GM12878 (cell line): ENCODE data around the gene TIRAP. TPM values are rescaled to one million over a fixed set of nuclear protein-coding genes. Genes with fewer than 3 reads are reported as not detected.

Experiments
- BACH1 ChIP-seq: fragments of 450-650 bp; IDR thresholded peaks from 2 replicates; pipeline ENCODE4 v1.6.1; 2017; ENCODE audit warnings: mild to moderate bottlenecking, borderline replicate concordance
- BHLHE40 ChIP-seq, 2 experiments: fragments of 450-650 bp in 1 of 2; IDR thresholded peaks; 2 replicates each; pipeline ENCODE4 v1.6.1; 2011 to 2017; ENCODE audit warnings: low read depth in 2 of 2, borderline replicate concordance in 1 of 2, improper control_type of control experiment in 1 of 2, low read length in 1 of 2, mild to moderate bottlenecking in 1 of 2
- CHD1 ChIP-seq: IDR thresholded peaks from 2 replicates; pipeline ENCODE4 v1.6.1; 2012; ENCODE audit warnings: low read depth, low read length, improper control_type of control experiment
- ESRRA ChIP-seq: IDR thresholded peaks from 2 replicates; pipeline ENCODE4 v1.6.1; 2012; ENCODE audit warnings: mild to moderate bottlenecking, low read length, improper control_type of control experiment
- GABPA ChIP-seq: IDR thresholded peaks from 2 replicates; pipeline ENCODE4 v1.6.1; 2014; ENCODE audit warnings: antibody characterized with exemption, low read depth, mild to moderate bottlenecking, inconsistent platforms
- HCFC1 ChIP-seq: fragments of 150-350 bp; IDR thresholded peaks from 2 replicates; pipeline ENCODE4 v1.6.1; 2014; ENCODE audit warnings: low read length
- MAX ChIP-seq: IDR thresholded peaks from 2 replicates; pipeline ENCODE4 v1.6.1; 2012; ENCODE audit warnings: low read depth, low read length, improper control_type of control experiment
- MYB ChIP-seq: fragments of 150-350 bp; IDR thresholded peaks from 2 replicates; pipeline ENCODE4 v1.6.1; 2014; ENCODE audit warnings: mild to moderate bottlenecking, low read depth, low read length, borderline replicate concordance
- NBN ChIP-seq: fragments of 450-650 bp; IDR thresholded peaks from 2 replicates; pipeline ENCODE4 v1.6.1; 2016
- NFYA ChIP-seq: IDR thresholded peaks from 2 replicates; pipeline ENCODE4 v1.6.1; 2011; ENCODE audit warnings: low read depth, mild to moderate bottlenecking, low read length, improper control_type of control experiment, borderline replicate concordance
- PAX5 ChIP-seq: IDR thresholded peaks from 2 replicates; pipeline ENCODE4 v1.6.1; 2011; ENCODE audit warnings: low read depth, low read length, borderline replicate concordance
- PAX8 ChIP-seq: fragments of 450-650 bp; IDR thresholded peaks from 2 replicates; pipeline ENCODE4 v1.6.1; 2017; ENCODE audit warnings: mild to moderate bottlenecking, moderate library complexity
- RELA ChIP-seq: fragments of 450-650 bp; IDR thresholded peaks from 2 replicates; pipeline ENCODE4 v1.8.0; 2014; ENCODE audit warnings: borderline replicate concordance; ENCODE audit not compliant: partially characterized antibody
- RUNX3 ChIP-seq: IDR thresholded peaks from 2 replicates; pipeline ENCODE4 v1.6.1; 2012; ENCODE audit warnings: low read length, inconsistent platforms
- SMAD5 ChIP-seq: IDR thresholded peaks from 2 replicates; pipeline ENCODE4 v1.6.1; 2016; ENCODE audit warnings: antibody characterized with exemption, low read depth
- SPI1 ChIP-seq: IDR thresholded peaks from 2 replicates; pipeline ENCODE4 v1.6.1; 2011; ENCODE audit warnings: low read depth, mild to moderate bottlenecking, low read length, moderate library complexity, borderline replicate concordance; ENCODE audit not compliant: insufficient read depth
- SRF ChIP-seq, 2 experiments: IDR thresholded peaks; 2 replicates each; pipeline ENCODE4 v1.6.1; 2011; ENCODE audit warnings: low read depth in 2 of 2, low read length in 2 of 2, mild to moderate bottlenecking in 1 of 2, moderate library complexity in 1 of 2
- YY1 ChIP-seq: IDR thresholded peaks from 2 replicates; pipeline ENCODE4 v1.6.1; 2011; ENCODE audit warnings: low read depth, mild to moderate bottlenecking, low read length
- ZBED1 ChIP-seq: IDR thresholded peaks from 2 replicates; pipeline ENCODE4 v1.6.1; 2016; ENCODE audit warnings: borderline replicate concordance
- ZBTB4 ChIP-seq: fragments of 450-650 bp; formaldehyde crosslinking; IDR thresholded peaks from 2 replicates; pipeline ENCODE4 v1.4.0; 2022; ENCODE audit warnings: mild to moderate bottlenecking, moderate library complexity
- polyA plus RNA-seq, 11 experiments: library from polyadenylated mRNA; depleted of rRNA in 4 of 11; unstranded in 6 of 11; stranded (reverse) in 5 of 11; fragments of >200 nt; fragmentation: Nextera tagmentation in 4 of 11; fragmentation: Illumina TruSeq in 1 of 11; extraction: Ambion mirVana in 4 of 11; extraction: Trizol in 1 of 11; gene quantifications; 1 replicate in 1 of 11; 2 replicates in 10 of 11; pipeline versions ENCODE4 v1.2.1 to v1.2.3, GENCODE V29; 2011 to 2016; ENCODE audit warnings: inconsistent platforms in 2 of 11, missing spikeins in 2 of 11, low read depth in 1 of 11
- total RNA-seq, 4 experiments: library from RNA; depleted of rRNA in 3 of 4; stranded (reverse); fragments of >200 nt in 3 of 4; fragmentation: Illumina TruSeq in 1 of 4; extraction: Trizol in 1 of 4; gene quantifications; 2 replicates each; pipeline versions ENCODE4 v1.2.1 to v1.2.3, GENCODE V29; 2013 to 2021
- TF ChIP-seq, protein P1 (sequence below): IDR thresholded peaks from 2 replicates; pipeline ENCODE4 v1.6.1; 2011; ENCODE audit warnings: low read depth, low read length, improper control_type of control experiment, borderline replicate concordance
- TF ChIP-seq, protein P2 (sequence below): IDR thresholded peaks from 2 replicates; pipeline ENCODE4 v1.6.1; 2011; ENCODE audit warnings: borderline replicate concordance, low read depth, mild to moderate bottlenecking, moderate library complexity, low read length; ENCODE audit not compliant: insufficient read depth, poor library complexity, severe bottlenecking
- TF ChIP-seq, protein P3 (sequence below): IDR thresholded peaks from 2 replicates; pipeline ENCODE4 v1.6.1; 2011; ENCODE audit warnings: low read depth, mild to moderate bottlenecking, low read length, moderate library complexity, borderline replicate concordance; ENCODE audit errors: extremely low read depth

The TIRAP gene
- total and polyA plus RNA-seq, 10 of the 15 experiments (the other 5 are each of a cell fraction or from before 2014, with no cell fraction given): 0.76 to 9.9 (median 4.7) TPM

- TF ChIP-seq SMAD5: no peak
- peak; percentile 7 to 60; a peak in 2 of 4 replicates for TF ChIP-seq BHLHE40 (IDR thresholded peaks at IDR 0.05; ENCODE audit: borderline replicate concordance in 1 of 2, low read depth in 2 of 2, low read length in 1 of 2)
- no peak; the same call in none of the 2 replicates for TF ChIP-seq BACH1
- no peak for TF ChIP-seq ZBED1
- no peak; the same call in 1 of the 2 replicates for TF ChIP-seq NBN
- TF ChIP-seq, protein P1, sequence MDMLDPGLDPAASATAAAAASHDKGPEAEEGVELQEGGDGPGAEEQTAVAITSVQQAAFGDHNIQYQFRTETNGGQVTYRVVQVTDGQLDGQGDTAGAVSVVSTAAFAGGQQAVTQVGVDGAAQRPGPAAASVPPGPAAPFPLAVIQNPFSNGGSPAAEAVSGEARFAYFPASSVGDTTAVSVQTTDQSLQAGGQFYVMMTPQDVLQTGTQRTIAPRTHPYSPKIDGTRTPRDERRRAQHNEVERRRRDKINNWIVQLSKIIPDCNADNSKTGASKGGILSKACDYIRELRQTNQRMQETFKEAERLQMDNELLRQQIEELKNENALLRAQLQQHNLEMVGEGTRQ: no peak
- no peak for TF ChIP-seq RELA
- TF ChIP-seq CHD1: no peak
- no peak for TF ChIP-seq PAX5
- no peak for TF ChIP-seq HCFC1
- TF ChIP-seq, protein P2, sequence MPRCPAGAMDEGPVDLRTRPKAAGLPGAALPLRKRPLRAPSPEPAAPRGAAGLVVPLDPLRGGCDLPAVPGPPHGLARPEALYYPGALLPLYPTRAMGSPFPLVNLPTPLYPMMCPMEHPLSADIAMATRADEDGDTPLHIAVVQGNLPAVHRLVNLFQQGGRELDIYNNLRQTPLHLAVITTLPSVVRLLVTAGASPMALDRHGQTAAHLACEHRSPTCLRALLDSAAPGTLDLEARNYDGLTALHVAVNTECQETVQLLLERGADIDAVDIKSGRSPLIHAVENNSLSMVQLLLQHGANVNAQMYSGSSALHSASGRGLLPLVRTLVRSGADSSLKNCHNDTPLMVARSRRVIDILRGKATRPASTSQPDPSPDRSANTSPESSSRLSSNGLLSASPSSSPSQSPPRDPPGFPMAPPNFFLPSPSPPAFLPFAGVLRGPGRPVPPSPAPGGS: no peak
- no peak for TF ChIP-seq ZBTB4 (CRISPR knock-in tag)
- no peak for TF ChIP-seq YY1
- no peak for TF ChIP-seq PAX8
- TF ChIP-seq, protein P3, sequence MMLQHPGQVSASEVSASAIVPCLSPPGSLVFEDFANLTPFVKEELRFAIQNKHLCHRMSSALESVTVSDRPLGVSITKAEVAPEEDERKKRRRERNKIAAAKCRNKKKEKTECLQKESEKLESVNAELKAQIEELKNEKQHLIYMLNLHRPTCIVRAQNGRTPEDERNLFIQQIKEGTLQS: no peak
- no peak for TF ChIP-seq ESRRA
- TF ChIP-seq SPI1: 0 out of 2 replicates have a peak, but pooled peaks have one; percentile 1
- no peak for TF ChIP-seq MAX
- TF ChIP-seq RUNX3: no peak; the same call in 1 of the 2 replicates
- TF ChIP-seq GABPA: peak; percentile 53; the same call in 1 of the 2 replicates
- TF ChIP-seq NFYA: no peak
- TF ChIP-seq SRF (IDR thresholded peaks at IDR 0.05; ENCODE audit: low read depth in 2 of 2, low read length in 2 of 2): no peak
- TF ChIP-seq MYB: no peak
Measured at GRCh38 chr11:126282736-126283591, at the start of gene TIRAP (continued).
